HG03095 (cell line): ENCODE data around the gene RFX4.
"Not testable (repeated sequence)": the region's sequence is repeated elsewhere in the genome, so short reads cannot be mapped to it uniquely, and the experiment has no call there.

Source experiments
- ATAC-seq: cut with Tn5 transposase; IDR thresholded peaks from one replicate; pipeline ENCODE4 v1.9.1; 2021; ENCODE audit warnings: moderate library complexity; ENCODE audit not compliant: unreplicated experiment

Gene RFX4

DNA sequence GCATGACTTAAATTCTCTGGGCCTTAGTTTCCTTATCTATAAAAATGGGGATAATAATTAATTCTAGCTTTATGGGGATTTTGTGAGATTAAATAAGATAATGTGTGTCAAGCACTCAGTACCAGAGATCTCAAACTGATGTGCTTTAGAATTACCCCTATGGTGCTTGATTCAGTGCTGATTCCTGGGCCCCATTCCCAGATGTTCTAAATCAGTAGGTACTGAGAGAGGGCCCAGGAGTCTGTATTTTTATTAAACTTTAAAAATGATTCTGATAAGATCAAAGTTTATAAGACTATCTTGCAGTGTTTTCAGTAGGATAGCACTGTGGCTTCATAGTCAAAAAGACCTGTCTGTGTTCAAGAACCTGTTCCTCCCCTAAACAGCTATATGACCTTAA, 102.6 kb downstream of the RFX4 start:
- no peak for ATAC-seq

DNA sequence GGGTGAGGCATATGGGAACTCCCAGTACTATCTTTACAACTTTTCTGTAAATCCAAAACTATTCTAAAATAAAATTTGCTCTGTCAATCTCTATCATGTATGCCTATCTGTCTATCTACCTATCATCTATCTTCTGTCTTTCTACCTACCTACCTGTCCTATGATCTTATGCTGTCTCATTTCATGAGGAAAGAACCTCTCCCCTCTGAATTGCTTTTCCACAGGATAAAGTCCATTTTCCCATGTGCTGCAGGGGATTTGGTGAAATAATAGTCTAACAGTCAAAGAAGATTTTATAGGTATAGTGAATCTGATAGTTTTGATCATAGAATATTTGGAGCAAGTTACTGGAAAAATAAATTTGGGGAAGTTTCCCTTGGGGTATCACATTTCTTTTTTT, 104.9 kb downstream of the RFX4 start:
- no peak for ATAC-seq

DNA sequence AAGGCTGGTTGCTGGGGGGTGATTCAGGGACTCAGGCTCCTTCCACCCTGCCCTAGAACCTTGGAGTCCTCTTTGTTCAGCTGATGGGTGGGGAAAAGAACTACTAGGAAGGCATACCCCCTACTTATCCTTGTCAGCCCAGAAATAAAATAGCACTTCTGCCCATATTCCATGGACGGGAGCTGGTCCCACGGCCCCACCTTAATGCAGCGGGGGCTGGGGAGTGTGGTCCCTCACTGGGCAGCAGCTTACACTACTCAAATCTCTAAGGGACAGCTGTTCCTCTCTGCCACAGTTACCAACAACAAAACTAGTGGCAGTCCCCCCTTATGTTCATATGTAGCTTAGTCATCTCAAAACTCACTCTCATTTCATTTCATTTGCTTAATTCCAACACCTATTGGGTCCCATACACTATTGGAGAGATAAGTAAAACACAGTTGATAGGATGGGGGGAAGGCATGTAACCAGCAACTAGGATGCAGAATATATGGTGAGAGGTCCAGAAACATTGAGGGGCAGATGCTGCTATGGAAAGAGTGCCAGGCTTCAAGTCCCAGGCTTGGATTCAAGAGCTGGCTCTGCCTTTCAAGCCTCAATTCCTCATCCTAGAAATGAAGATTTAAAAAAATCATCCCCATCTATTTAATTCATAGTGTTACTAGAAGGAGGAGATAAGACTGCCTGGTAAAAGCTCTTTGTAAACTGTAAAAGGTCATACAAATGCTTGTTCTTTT, 107.9 kb downstream of the RFX4 start:
- no peak for ATAC-seq

DNA sequence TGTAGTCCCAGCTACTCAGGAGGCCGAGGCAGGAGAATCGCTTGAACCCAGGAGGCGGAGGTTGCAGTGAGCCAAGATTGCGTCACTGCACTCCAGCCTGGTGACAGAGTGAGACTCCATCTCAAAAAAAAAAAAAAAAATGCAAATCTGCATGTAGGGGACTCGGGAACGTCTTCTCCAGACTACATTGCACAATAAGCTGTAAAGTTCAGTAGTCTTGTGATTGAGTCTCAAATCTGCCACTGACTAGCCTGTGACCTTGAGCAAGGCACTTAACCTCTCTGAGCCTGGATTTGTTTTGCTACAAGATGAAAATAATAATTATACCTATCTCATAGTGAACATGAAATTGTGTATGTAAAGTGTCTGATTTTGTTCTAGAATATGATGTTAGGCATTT, 109.2 kb downstream of the RFX4 start:
- ATAC-seq = not testable (repeated sequence)

DNA sequence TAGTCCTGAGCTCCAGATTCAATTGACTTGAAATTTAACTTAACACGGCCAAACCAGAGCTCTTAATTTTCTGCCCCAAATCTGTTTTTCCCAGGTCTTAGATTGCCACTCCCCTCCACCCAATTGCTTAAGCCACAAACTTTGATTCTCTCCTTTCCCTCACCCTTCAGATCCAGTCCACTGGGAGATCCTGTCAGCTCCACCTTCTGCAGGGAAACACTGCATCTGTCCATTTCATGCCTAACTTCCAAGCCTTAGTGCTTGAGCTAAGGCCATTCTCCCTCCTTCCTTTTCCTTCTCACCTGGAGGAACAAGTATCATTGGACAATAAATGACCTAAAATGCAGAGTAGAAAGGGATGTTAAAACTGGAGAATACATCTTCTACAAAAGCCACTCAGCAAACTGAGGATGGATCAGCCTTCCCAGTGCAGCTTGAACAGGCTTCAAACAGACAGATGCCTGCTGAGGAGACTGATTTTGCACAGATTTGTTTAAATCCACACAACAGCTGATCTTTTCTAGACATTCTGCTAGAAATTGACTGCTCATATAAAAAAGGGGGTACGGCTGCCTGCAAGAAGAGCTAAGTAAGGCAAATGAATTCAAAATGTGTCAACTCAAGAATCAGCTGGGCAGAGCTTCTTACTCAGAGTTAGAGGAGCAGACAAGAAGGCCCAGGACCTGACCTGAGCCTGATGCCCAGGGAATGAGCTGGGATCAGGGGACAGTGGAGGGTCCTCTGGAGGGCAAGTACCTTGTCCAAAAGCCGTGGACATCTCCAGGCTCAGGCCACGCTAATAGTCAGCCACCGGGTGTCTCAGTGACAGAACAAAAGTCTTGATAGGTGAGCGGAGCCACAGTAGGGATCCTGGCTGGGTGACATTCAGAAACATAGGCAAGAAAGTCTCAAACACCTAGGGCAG, 110.4 kb downstream of the RFX4 start:
- no peak for ATAC-seq

DNA sequence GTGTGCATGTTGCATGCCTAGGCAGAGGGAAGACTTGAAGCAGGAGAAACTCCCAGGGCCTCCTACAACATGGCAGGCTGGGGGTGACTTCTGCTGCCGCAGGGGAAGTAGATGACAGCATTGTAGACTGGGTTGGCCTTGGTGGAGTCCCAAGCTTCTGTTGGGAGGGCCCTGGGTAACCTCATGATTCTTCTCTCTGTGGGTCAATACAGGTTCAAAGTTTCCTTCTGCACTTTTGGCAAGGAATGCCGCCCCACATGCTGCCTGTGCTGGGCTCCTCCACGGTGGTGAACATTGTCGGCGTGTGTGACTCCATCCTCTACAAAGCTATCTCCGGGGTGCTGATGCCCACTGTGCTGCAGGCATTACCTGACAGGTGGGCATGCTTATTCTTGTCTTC, 113.3 kb downstream of the RFX4 start:
- ATAC-seq = no peak

DNA sequence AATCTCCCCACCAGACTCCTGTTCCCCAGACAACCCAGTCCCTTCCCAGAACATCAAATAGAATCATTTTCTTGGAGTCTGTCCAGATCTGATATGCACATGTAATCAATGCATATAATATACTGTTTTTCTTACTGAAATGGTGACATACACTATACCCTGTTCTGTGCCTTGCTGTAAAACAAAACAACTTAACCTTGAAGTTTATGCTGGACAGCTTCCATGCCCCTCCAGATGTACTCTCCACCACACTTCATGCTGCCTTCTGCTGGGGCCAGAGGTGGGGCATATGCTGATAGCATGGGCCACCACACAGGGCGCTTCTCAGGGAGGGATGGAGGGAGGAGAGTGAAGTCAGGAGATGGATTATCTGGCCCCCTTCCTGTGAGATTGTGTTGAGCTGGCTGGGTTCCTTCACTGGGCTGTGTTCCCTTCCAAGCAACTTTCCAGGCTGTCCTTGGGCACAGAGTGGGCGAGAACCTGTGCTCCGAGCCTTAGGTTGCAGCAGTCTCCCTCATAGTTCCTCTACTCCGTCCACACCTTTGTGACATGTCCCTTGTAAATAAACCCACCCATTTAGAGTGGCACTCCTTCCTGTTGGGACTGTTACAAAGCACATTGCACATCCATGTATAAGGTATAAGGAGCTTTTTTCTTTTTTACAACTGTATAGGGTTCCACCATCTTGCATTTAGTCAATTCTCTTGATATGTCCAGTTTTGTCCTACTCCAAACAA, 114.0 kb downstream of the RFX4 start:
- ATAC-seq = no peak

DNA sequence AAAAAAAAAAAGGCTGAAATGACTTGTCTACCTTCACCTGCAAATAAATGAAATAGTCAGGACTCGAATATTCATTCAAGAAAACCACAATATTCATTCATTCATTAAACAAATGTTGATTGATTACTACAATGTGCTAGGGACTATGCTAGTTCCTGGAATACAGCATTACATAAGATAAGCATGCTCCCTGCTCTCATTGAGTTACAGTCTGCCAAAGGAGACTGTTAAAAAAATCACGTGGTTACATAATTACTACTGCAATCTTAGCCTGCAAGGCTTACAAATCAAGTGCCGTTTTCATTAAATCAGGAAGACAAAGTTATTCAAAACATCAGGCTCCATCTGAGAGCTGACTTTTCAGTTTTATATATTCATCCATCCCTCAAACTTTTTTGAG, 121.3 kb downstream of the RFX4 start:
- no peak for ATAC-seq

DNA sequence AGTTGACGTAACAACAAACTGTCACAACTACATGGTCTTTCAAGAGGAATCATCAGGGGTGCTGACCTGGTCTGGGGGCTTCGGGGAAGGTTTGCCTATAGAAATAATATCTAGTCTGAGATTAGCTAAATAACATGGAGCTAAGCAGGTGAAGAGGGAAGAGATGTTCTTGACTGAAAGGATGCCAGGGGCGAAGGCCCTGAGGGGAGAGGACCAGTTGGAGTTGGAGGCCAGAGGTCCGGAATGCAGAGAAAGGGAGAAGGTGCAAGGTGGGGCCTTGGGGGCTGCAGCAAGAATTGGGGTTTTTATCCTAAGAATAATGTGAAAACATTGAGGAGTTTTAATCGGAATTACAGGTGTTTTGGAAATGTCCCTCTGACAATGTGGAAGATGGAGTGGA, 123.2 kb downstream of the RFX4 start:
- no peak for ATAC-seq

DNA sequence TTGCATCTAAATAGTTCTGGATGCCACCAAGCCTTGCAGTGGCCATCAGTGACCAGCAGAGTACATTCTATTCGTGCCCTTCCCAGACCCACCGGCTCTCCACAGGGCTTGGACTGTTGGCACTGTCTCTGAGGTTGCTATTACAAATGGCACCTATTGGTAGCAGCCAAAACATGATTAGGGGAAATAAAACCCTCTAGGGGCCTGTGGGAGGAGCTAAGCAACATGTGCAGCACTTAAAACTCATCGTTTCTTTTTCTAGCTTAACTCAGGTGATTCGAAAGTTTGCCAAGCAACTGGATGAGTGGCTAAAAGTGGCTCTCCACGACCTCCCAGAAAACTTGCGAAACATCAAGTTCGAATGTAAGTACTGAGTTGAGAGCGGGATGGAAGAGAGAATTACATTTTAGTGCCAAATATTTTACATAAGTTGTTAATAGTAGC, 126.3 kb downstream of the RFX4 start:
- ATAC-seq = no peak

DNA sequence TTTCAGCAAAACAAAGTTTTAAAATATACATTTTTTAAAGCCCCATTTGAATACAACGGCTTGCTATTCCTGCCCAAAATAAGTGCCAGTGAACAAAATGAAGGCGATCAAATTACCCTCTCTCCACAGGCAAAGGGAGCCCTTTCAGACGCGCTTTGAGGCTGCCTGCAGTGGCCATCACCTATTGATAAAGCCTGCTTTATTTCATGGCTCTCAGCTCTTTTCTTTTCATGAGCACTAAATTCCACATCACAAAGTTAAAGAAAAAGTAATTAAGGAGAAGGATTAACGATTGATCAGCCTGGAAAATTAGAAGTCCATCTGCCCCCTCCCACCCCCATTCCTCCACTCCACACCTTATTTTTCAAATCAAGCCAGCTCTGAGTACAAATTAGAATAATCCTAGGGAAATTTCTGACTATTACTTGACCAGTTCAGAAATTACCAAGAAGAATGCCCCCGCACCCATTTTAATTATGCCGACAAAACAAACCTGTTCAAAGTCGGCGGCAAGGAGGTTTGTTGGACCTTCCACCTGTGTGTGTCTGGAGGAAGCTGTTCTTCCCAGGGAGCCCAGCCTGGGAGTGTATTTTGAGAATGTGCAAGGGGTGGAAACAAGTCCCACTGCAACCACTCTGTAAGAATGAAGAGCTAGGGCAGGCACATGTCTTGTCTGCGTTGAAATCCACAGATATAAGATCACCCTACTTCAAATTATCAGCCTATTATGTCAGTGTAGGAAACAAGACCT, 127.5 kb downstream of the RFX4 start:
- ATAC-seq = no peak

DNA sequence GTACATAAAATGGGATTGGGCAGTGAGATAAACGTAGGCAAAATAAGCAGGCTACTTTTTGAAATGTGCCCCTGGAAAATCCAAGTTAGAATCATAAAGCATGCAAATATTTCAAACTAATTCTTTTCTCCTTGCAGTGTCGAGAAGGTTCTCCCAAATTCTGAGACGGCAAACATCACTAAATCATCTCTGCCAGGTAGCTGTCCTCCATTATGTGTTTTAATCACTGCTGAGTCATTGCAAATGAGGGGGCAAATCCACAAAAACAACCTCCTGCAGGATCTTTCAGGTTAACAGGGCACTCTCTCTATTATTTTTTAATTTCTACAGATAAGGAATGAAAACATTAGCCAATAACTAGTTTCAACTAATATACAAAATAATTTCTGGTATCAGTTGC, 128.5 kb downstream of the RFX4 start:
- ATAC-seq = no peak

DNA sequence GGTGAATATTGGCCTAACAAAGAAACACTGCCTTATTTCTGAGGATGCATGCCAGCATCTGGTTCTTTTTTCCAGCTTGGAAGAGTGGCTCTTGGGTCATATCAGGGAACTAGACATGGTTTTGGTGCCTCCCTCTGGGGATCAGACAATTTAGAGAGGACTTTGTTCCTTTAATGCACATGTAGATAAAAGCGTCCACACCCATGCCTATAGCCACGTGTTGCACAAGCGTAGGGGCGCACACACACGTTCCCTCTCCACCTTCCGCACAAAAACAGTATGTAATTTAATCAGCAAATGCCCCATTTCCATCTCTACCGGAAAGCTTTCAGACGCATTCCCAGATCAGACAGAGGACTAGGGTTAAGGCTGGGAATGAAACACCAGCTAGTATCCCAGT, 130.0 kb downstream of the RFX4 start:
- ATAC-seq = no peak

DNA sequence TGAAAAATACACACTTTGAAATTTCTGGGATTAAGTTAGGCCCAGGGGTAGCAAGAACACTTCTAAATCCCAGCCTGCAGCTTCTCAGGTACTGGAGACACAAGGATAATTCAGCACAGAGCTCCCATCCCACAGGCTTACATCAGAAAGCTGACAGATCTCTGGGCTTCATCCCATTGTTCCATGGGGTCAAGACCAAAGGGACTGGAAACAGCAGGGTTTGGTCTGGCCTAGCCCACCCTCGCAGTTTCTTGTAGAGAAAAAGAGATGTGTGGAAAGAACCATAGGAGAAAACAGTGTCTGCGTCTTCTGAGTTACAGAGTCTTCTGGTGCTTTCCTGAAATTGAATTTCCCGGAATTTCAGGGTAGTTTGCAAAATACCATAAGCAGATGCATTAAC, 132.1 kb downstream of the RFX4 start:
- ATAC-seq = no peak

DNA sequence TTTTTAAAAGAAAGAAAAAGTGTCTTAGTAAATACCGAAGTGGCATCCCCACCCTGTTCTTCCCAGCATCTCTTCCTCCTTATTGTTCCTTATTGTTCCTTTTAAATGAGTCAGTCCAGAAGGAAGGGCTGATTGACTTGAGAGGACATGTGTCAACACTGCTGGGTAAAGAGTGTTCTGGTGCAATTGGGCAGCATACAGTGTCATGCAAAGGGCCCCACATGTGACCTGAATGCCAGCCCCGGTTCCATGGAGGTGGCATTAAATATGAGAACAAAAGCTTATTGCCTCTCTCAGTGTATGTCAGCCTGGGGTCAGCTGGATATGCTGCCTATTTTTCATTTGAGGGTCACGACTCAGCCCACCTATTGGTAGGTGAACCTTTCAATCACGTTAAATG, 132.8 kb downstream of the RFX4 start:
- ATAC-seq = no peak

DNA sequence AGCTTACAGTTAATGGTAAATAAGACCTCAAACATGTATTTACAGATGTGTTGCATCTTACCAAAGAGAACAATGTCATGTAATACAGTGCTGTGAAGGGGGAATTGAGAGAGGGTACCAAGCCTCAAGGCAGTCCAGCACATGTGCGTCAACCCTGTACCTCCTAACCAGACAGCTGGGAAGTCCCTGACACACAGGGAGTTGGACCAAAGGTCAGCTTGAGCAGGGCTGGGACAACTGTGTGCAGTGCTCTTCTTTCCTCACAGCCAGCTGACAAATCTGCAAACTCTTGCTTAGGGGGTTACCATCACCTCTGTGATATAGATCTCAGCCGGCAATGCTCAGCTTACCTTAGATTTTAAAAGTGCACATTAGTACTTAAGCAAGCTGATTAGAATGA, 134.9 kb downstream of the RFX4 start:
- no peak for ATAC-seq

DNA sequence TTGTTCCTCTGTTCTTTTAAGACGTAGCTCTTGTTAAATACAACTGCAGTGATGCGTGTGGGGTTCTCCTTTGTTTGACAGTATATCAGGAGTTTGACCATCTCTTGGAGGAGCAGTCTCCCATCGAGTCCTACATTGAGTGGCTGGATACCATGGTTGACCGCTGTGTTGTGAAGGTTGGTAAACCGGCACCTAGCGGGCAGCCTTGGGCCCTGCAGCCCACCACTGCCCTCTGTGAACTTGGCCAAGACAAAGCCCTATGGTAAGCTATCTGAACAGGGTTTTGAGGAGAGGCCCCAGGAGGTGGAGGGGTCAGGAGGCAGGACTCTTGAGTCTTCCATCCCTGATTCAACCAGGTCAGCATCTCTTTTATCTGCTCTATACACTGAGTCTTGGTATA, 137.1 kb downstream of the RFX4 start:
- ATAC-seq = no peak

DNA sequence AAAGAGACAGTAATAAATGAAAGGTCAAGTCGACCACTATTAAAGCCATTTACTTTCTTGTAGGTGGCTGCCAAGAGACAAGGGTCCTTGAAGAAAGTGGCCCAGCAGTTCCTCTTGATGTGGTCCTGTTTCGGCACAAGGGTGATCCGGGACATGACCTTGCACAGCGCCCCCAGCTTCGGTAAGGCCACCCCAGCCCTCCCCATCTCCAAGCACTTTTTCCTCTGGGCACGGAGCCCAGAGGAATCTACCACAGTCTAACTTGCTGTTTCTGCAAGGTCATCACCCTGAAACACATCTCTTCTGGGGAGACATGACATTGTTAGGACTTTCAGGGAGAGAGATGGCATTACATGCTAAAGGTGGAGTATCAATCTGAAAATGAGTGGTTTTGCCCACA, 137.9 kb downstream of the RFX4 start:
- no peak for ATAC-seq

DNA sequence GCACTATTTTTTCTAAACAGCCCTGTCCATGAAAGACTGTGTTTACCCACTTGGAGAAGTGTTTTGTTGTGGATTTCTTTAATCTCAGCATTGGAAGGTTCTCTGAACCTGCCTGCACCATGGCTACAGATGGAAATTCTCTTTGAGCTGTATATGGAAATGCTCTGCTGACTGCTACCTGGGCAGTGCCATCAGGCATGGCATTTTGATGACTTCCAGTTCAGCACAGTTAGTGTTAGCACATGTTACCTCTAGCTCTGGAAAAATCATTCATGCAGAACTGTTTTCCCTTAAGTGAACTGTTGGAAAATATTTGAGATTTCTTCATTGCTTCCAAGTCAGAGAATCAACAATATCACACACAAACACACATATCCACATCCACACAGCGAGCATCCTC, 139.1 kb downstream of the RFX4 start:
- no peak for ATAC-seq

DNA sequence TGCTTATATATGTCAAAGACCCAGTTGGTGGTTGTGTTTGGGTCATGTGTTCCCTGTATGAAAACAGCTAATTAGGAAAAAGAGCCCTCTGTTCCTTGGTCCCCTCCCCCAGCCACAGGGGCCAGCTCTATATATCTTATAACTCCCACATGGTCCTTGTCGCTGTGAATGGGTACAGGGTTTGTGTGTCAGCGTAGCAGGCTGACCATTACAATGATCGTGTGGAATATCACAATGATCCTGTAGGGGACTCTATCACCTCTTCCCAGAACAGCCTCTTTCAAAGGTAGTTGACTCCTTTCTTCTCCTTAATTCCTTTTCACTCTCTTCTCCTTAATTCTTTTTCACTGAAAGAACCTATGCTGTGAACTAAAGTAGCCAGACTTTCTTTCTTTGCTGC, 140.0 kb downstream of the RFX4 start:
- ATAC-seq = no peak

DNA sequence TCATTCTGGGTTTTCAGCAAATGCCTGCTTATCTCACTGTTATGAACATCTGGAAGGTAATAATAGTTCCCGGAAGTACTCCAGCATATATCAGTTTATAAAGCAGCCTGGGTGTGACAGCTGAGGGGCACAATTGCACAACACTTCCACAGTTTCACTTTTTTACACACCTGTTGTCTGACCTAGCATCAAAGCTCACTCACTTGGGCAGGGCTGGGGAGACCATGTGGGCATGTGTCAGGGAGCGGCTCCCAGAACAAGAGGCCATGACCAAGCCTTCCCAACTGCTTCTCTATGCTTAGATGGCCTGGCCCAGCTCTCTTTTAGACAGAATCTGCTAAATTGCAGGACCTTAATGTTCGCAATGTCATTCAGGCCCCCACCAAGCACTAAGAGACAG, 140.6 kb downstream of the RFX4 start:
- no peak for ATAC-seq
